Liver (tissue), 9 donors: ENCODE data around the gene TULP4. TPM values are rescaled to one million over a fixed set of nuclear protein-coding genes. Genes with fewer than 3 reads are reported as not detected.

Source experiments
- DNase-seq: peaks from one replicate; pipeline ENCODE4 v3.0.0-alpha.2; 2017; ENCODE audit warnings: low spot score
- H3K27ac ChIP-seq, 2 donors: one replicate each; pipeline ENCODE4 v1.7.0; 2013; ENCODE audit warnings: inconsistent platforms in 2 of 2, low read length in 2 of 2, control low read depth in 1 of 2, low read depth in 1 of 2, mild to moderate bottlenecking in 1 of 2
- H3K27me3 ChIP-seq, 4 donors: one replicate each; pipeline versions ENCODE4 v1.6.1 to v1.7.0; 2013; ENCODE audit warnings: low read length in 3 of 4, inconsistent platforms in 1 of 4, mild to moderate bottlenecking in 1 of 4, moderate library complexity in 1 of 4; ENCODE audit not compliant: control insufficient read depth in 4 of 4, insufficient read depth in 4 of 4
- H3K36me3 ChIP-seq, 4 donors: one replicate each; pipeline versions ENCODE4 v1.6.1 to v1.7.0; 2013; ENCODE audit warnings: low read length in 3 of 4, mild to moderate bottlenecking in 3 of 4, low read depth in 1 of 4, moderate library complexity in 1 of 4; ENCODE audit not compliant: control insufficient read depth in 4 of 4, insufficient read depth in 3 of 4
- H3K4me1 ChIP-seq, 4 donors: one replicate each; pipeline versions ENCODE4 v1.6.1 to v1.7.0; 2013; ENCODE audit warnings: low read length in 3 of 4, mild to moderate bottlenecking in 3 of 4, moderate library complexity in 1 of 4; ENCODE audit not compliant: control insufficient read depth in 4 of 4, insufficient read depth in 4 of 4
- H3K4me3 ChIP-seq, 3 donors: one replicate each; pipeline versions ENCODE4 v1.6.1 to v1.7.0; 2013; ENCODE audit warnings: low read length in 3 of 3, control low read depth in 1 of 3, low read depth in 1 of 3, mild to moderate bottlenecking in 1 of 3
- H3K9ac ChIP-seq, 2 donors: one replicate each; pipeline ENCODE4 v1.7.0; 2013; ENCODE audit warnings: low read length in 2 of 2, mild to moderate bottlenecking in 2 of 2, moderate library complexity in 2 of 2, control low read depth in 1 of 2, low read depth in 1 of 2
- H3K9me3 ChIP-seq, 4 donors: one replicate each; pipeline versions ENCODE4 v1.6.1 to v1.7.0; 2013; ENCODE audit warnings: low read length in 3 of 4; ENCODE audit not compliant: control insufficient read depth in 4 of 4
- CTCF ChIP-seq: fragments of 150-350 bp; IDR thresholded peaks from 2 replicates; pipeline ENCODE4 v1.5.1; 2017; ENCODE audit warnings: improper control_type of control experiment, low read depth, low read length; ENCODE audit not compliant: missing input control
- EGR1 ChIP-seq, 2 donors: IDR thresholded peaks; 2 replicates each; pipeline ENCODE4 v1.6.1; 2016 to 2018; ENCODE audit warnings: antibody characterized with exemption in 2 of 2, low read depth in 2 of 2
- FOXA1 ChIP-seq: IDR thresholded peaks from 2 replicates; pipeline ENCODE4 v1.6.1; 2016; ENCODE audit warnings: antibody characterized with exemption
- GABPA ChIP-seq, 2 donors: IDR thresholded peaks in 1 of 2; conservative IDR thresholded peaks in 1 of 2; 2 replicates each; pipeline ENCODE4 v1.6.1; 2016; ENCODE audit warnings: antibody characterized with exemption in 2 of 2, mild to moderate bottlenecking in 1 of 2, moderate library complexity in 1 of 2
- HNF4A ChIP-seq, 2 donors: conservative IDR thresholded peaks; 2 replicates each; pipeline ENCODE4 v1.6.1; 2016; ENCODE audit warnings: antibody characterized with exemption in 2 of 2, mild to moderate bottlenecking in 2 of 2
- HNF4G ChIP-seq: IDR thresholded peaks from 2 replicates; pipeline ENCODE4 v1.6.1; 2016; ENCODE audit warnings: antibody characterized with exemption
- RAD21 ChIP-seq, 2 donors: IDR thresholded peaks; 2 replicates each; pipeline ENCODE4 v1.6.1; 2016; ENCODE audit warnings: antibody characterized with exemption in 2 of 2, mild to moderate bottlenecking in 2 of 2
- REST ChIP-seq: IDR thresholded peaks from 2 replicates; pipeline ENCODE4 v1.6.1; 2016; ENCODE audit warnings: antibody characterized with exemption, mild to moderate bottlenecking
- SP1 ChIP-seq: IDR thresholded peaks from 2 replicates; pipeline ENCODE4 v1.6.1; 2018; ENCODE audit warnings: antibody characterized with exemption, mild to moderate bottlenecking
- YY1 ChIP-seq: IDR thresholded peaks from 2 replicates; pipeline ENCODE4 v1.6.1; 2016; ENCODE audit warnings: antibody characterized with exemption, mild to moderate bottlenecking
- ZBTB33 ChIP-seq: IDR thresholded peaks from 2 replicates; pipeline ENCODE4 v1.6.1; 2016; ENCODE audit warnings: antibody characterized with exemption
- WGBS: extraction: QIAGEN DNeasy Blood & Tissue Kit; methylation state at CpG from one replicate; pipeline ENCODE4 v1.1.7; 2013; 5-methylcytosine and 5-hydroxymethylcytosine counted together
- polyA plus RNA-seq, 2 donors: library from polyadenylated mRNA; stranded (reverse) in 1 of 2; unstranded in 1 of 2; fragments of 200-250 nt in 1 of 2; fragments of >200 nt in 1 of 2; fragmentation: Nextera tagmentation in 1 of 2; extraction: Ambion mirVana in 1 of 2; gene quantifications; one replicate each; pipeline versions ENCODE4 v1.2.1 to v1.2.3, GENCODE V29; 2013 to 2015
- total RNA-seq, 2 donors: library from RNA; depleted of rRNA; stranded (reverse); fragments of >200 nt; gene quantifications; one replicate each; pipeline ENCODE4 v1.2.3, GENCODE V29; 2014
- donor health status: healthy.
- donor health status: healthy.
- donor health status: healthy.
- donor health status: healthy.
- donor health status: healthy.

Gene TULP4
- total and polyA plus RNA-seq, 4 donors = 2.2 to 53.3 (median 18.0) TPM

GRCh38 chr6:158292016-158292415 lies 20.2 kb upstream of the TULP4 start:
- WGBS = 96% methylated on average over 3 of the region's 3 CpGs
- Histone ChIP-seq H3K27me3 (no peaks in the 10 kb centered on the region), H3K4me1 (no peaks in the 10 kb centered on the region), H3K9ac (no peak overlapping the region), H3K27ac (no peak overlapping the region), H3K36me3 (peaks cover 0 to 3% (median under 1%) of the 10 kb centered on the region in 4 donors), H3K9me3 (no peaks in the 10 kb centered on the region), H3K4me3 (no peak overlapping the region)
- no peak for DNase-seq
- TF ChIP-seq RAD21 (IDR thresholded peaks at IDR 0.05) = no peak
- TF ChIP-seq REST = no peak
- TF ChIP-seq ZBTB33 = no peak
- TF ChIP-seq YY1 = no peak
- TF ChIP-seq GABPA (IDR thresholded peaks at IDR 0.05 in 1 of 2, conservative IDR thresholded peaks at IDR 0.05 in 1 of 2) = no peak
- no peak for TF ChIP-seq CTCF
- TF ChIP-seq HNF4A (conservative IDR thresholded peaks at IDR 0.05) = no peak
- TF ChIP-seq SP1 = no peak

- DNase-seq = no peak
- TF ChIP-seq EGR1 (IDR thresholded peaks at IDR 0.05; ENCODE audit: low read depth in 2 of 2) (no peak), CTCF (no peak), HNF4A (conservative IDR thresholded peaks at IDR 0.05) (no peak), FOXA1 (no peak), SP1 (no peak), REST (no peak), ZBTB33 (no peak), YY1 (no peak), HNF4G (no peak)
- Histone ChIP-seq H3K4me3 (no peak overlapping the region), H3K27me3 (no peaks in the 10 kb centered on the region), H3K36me3 (peaks cover 0 to 3% (median under 1%) of the 10 kb centered on the region in 4 donors), H3K27ac (no peak overlapping the region), H3K4me1 (no peaks in the 10 kb centered on the region), H3K9ac (no peak overlapping the region), H3K9me3 (no peaks in the 10 kb centered on the region)
- 94% methylated on average over 1 of the region's 1 CpG for WGBS
Measured at GRCh38 chr6:158293122-158293521, 19.1 kb upstream of the TULP4 start.
